ENCODE results near the gene RHOT2. TPM values are rescaled to one million over a fixed set of nuclear protein-coding genes. Genes with fewer than 3 reads are reported as not detected.
A peak's percentile ranks its signal among the peaks of the same experiment; 100 is the strongest.

Gene RHOT2
- total and polyA plus RNA-seq, 9 of the 15 experiments (the other 6 are each of a cell fraction or from before 2014, with no cell fraction given): 5.0 to 373 (median 112) TPM

GRCh38 chr16:636206-637080 is 31.5 kb upstream of the RHOT2 start, which contains the start of gene METTL26 (continued):
- TF ChIP-seq ZBTB5 (IDR thresholded peaks at IDR 0.05): peak; percentile 85
- TF ChIP-seq CTCFL (IDR thresholded peaks at IDR 0.05; ENCODE audit: borderline replicate concordance, insufficient read depth, low read depth, low read length, poor library complexity, severe bottlenecking): peak; percentile 45
- TF ChIP-seq RBM39 (optimal IDR thresholded peaks at IDR 0.05; ENCODE audit: low read depth, low read length): no peak
- peak; percentile 93 for TF ChIP-seq ETV5 (CRISPR knock-in tag; IDR thresholded peaks at IDR 0.05; ENCODE audit: low read depth)
- TF ChIP-seq CHD2 (IDR thresholded peaks at IDR 0.05; ENCODE audit: low read depth, low read length): peak; percentile 85
- TF ChIP-seq TEAD1 (CRISPR knock-in tag; IDR thresholded peaks at IDR 0.05): peak in 1 of 2 experiments; percentile 15; a peak in 2 of 4 replicates
- peak; percentile 85; the same call in 1 of the 2 replicates for TF ChIP-seq ATF6 (CRISPR knock-in tag; IDR thresholded peaks at IDR 0.05)
- no peak for TF ChIP-seq ZNF695 (CRISPR knock-in tag; IDR thresholded peaks at IDR 0.05)
- TF ChIP-seq CREB3L1 (IDR thresholded peaks at IDR 0.05; ENCODE audit: borderline replicate concordance, low read depth): peak; percentile 94
- TF ChIP-seq HMGN3 (IDR thresholded peaks at IDR 0.05; ENCODE audit: borderline replicate concordance, extremely low read depth, insufficient read length, low read depth, low read length): peak; percentile 94

All from K562 (cell line).